ENCODE measurements around the gene CAMK4. TPM values are rescaled to one million over a fixed set of nuclear protein-coding genes. Genes with fewer than 3 reads are reported as not detected.

The CAMK4 gene
- total RNA-seq, 1 experiment from 2014 or later: 10.2 TPM

GRCh38 chr5:111277061-111277460, 52.9 kb downstream of the CAMK4 start:
- no peak for TF ChIP-seq MAX (IDR thresholded peaks at IDR 0.05)
- no peak for TF ChIP-seq ZBTB33 (IDR thresholded peaks at IDR 0.05; ENCODE audit: extremely low read depth, insufficient replicate concordance, low read length)
- TF ChIP-seq TCF7L2 (IDR thresholded peaks at IDR 0.05; ENCODE audit: borderline replicate concordance, extremely low read depth, insufficient read depth, insufficient read length): no peak
- TF ChIP-seq EGR1 (IDR thresholded peaks at IDR 0.05; ENCODE audit: low read depth): no peak
- no peak for TF ChIP-seq SIN3A (IDR thresholded peaks at IDR 0.05; ENCODE audit: low read depth)
- TF ChIP-seq REST (IDR thresholded peaks at IDR 0.05; ENCODE audit: low read depth): no peak
- no peak for TF ChIP-seq POLR2A (IDR thresholded peaks at IDR 0.05; ENCODE audit: borderline replicate concordance, extremely low read depth, insufficient read depth, insufficient read length)
- TF ChIP-seq CBX3 (IDR thresholded peaks at IDR 0.05; ENCODE audit: low read depth): no peak
- no peak for TF ChIP-seq EZH2 (IDR thresholded peaks at IDR 0.05)
- TF ChIP-seq JUND (IDR thresholded peaks at IDR 0.05): no peak
- TF ChIP-seq EZH2phosphoT487 (IDR thresholded peaks at IDR 0.05; ENCODE audit: borderline replicate concordance): no peak
- TF ChIP-seq FOSL1 (IDR thresholded peaks at IDR 0.05; ENCODE audit: low read depth): no peak
- no peak for TF ChIP-seq ATF3 (IDR thresholded peaks at IDR 0.05)
- no peak for TF ChIP-seq ZNF274 (IDR thresholded peaks at IDR 0.05; ENCODE audit: low read depth, low read length)
- no peak for TF ChIP-seq SP1 (IDR thresholded peaks at IDR 0.05; ENCODE audit: low read depth)
- no peak for DNase-seq (ENCODE audit: low read depth, low spot score)
- BruUV-seq (replicated peaks): no TSS peak
- no peaks in the 10 kb centered on the region for H3K79me2 ChIP-seq (ENCODE audit: insufficient read depth, low read length)
- no peak overlapping the region for H3K9ac ChIP-seq (ENCODE audit: low read length)
- no peak overlapping the region for H3K4me3 ChIP-seq (replicated peaks in 1 of 2; ENCODE audit: low read depth in 1 of 2, low read length in 2 of 2)
- H3K4me1 ChIP-seq (ENCODE audit: control insufficient read depth in 1 of 2, insufficient read depth in 2 of 2, low read length in 2 of 2): no peaks in the 10 kb centered on the region
- no peak overlapping the region for H2AFZ ChIP-seq (ENCODE audit: low read depth, low read length, poor library complexity, severe bottlenecking)
- RAD21 ChIA-PET (ENCODE audit: low non-redundant PET in 1 of 2, low total read pairs in 2 of 2, uncharacterized antibody in 2 of 2, unreplicated experiment in 2 of 2): no interaction called here
- intact Hi-C loops (cut with micrococcal nuclease): no loop called here
- H3K27me3 ChIP-seq (ENCODE audit: insufficient read depth, low read length): no peaks in the 10 kb centered on the region
- ATAC-seq: no peak
- no peaks in the 10 kb centered on the region for H4K20me1 ChIP-seq (ENCODE audit: insufficient read depth)
- H3K4me2 ChIP-seq (ENCODE audit: low read length): no peak overlapping the region
- POLR2A ChIA-PET: no interaction called here
- CTCF ChIA-PET: interaction anchor here (1.2 to 3.3 kb wide), 2 partner anchors 107 to 118 kb away, joined by 4 to 23 read pairs; no protein-coding TSS in a partner anchor
- H3K9me2 ChIP-seq (ENCODE audit: insufficient read depth): no peaks in the 10 kb centered on the region
- no peak overlapping the region for H3K27ac ChIP-seq (ENCODE audit: low read depth, low read length)
- H3K9me3 ChIP-seq (ENCODE audit: control insufficient read depth in 1 of 2, insufficient read depth in 1 of 2, low read depth in 1 of 2, low read length in 2 of 2): no peaks in the 10 kb centered on the region
- H3K36me3 ChIP-seq (ENCODE audit: control insufficient read depth in 1 of 2, insufficient read depth in 2 of 2, low read length in 2 of 2): no peaks in the 10 kb centered on the region

Data from HCT116 (cell line).